HAP-1 (cell line): ENCODE data around the gene STAC.

Experiments used
- DNase-seq, 2 experiments: peaks; one replicate each; pipeline ENCODE4 v3.0.0-alpha.2; 2016 to 2020; ENCODE audit warnings: low spot score in 2 of 2
- H3K27me3 ChIP-seq: fragments of 250-450 bp; sonication (Bioruptor Pico); 2 replicates; pipeline ENCODE4 v1.5.1; 2020; ENCODE audit warnings: low read depth, mild to moderate bottlenecking, moderate library complexity
- H3K36me3 ChIP-seq: fragments of 250-450 bp; sonication (Bioruptor Pico); replicated peaks from 2 replicates; pipeline ENCODE4 v1.5.1; 2020; ENCODE audit warnings: mild to moderate bottlenecking
- H3K4me1 ChIP-seq: fragments of 250-450 bp; sonication (Bioruptor Pico); 2 replicates; pipeline ENCODE4 v1.5.1; 2020; ENCODE audit warnings: mild to moderate bottlenecking
- H3K4me3 ChIP-seq: fragments of 250-450 bp; sonication (Bioruptor Pico); 2 replicates; pipeline ENCODE4 v1.5.1; 2020; ENCODE audit warnings: mild to moderate bottlenecking, moderate library complexity
- H3K9me3 ChIP-seq: fragments of 250-450 bp; sonication (Bioruptor Pico); 2 replicates; pipeline ENCODE4 v1.5.1; 2020; ENCODE audit warnings: mild to moderate bottlenecking, moderate library complexity
- in situ Hi-C: fragments of 300-500 bp; cut with MboI; formaldehyde crosslinking; loops from 3 replicates; pipeline ENCODE4 v1.14.3; 2020; ENCODE audit warnings: low sequenced_read_pairs, inconsistent platforms, mixed read lengths

Gene STAC

GRCh38 chr3:36380221-36381031 lies at the start of gene STAC:
TSS of gene STAC (plus strand) at chr3:36380504. CDS start at chr3:36380644, 140 bp downstream.
- no peaks in the 10 kb centered on the region for H3K9me3 ChIP-seq
- H3K27me3 ChIP-seq, result peaks cover 4% of the 10 kb centered on the region; the same call in 1 of the 2 replicates
- H3K4me1 ChIP-seq, result no peaks in the 10 kb centered on the region
- DNase-seq, result peak; percentile 41 to 74
- in situ Hi-C loops, result no loop called here
- peak within 1 kb of the TSS; percentile 44 for H3K4me3 ChIP-seq
- H3K36me3 ChIP-seq, result no peaks in the 10 kb centered on the region

DNA sequence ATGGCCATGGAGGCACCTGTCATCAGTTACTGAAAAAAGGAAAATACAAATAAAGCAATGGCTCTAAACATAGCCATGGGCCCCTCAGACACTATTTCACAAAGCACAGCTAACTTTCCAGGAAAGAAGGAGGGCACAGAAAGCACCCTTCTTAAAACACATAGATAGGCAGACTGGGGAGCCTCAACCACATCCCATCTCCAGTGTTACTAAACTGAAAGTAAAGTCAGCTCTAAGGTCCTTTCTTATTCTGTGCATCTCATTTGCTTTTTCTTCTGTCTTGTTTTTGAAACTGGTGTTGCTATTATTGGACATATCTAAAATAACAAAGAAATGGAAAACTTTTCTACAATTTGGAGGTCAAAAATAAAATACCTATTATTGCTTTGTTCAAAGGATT lies 48.2 kb upstream of the STAC start:
- in situ Hi-C loops, result no loop called here
- Histone ChIP-seq H3K27me3 (no peaks in the 10 kb centered on the region), H3K36me3 (no peaks in the 10 kb centered on the region), H3K4me1 (no peaks in the 10 kb centered on the region), H3K9me3 (no peaks in the 10 kb centered on the region), H3K4me3 (no peak overlapping the region)
- no peak for DNase-seq

- no peaks in the 10 kb centered on the region for H3K4me1 ChIP-seq
- in situ Hi-C loops, result no loop called here
- H3K36me3 ChIP-seq, result no peaks in the 10 kb centered on the region
- no peak overlapping the region for H3K4me3 ChIP-seq
- no peak for DNase-seq
- no peaks in the 10 kb centered on the region; the same call in 1 of the 2 replicates for H3K9me3 ChIP-seq
- no peaks in the 10 kb centered on the region for H3K27me3 ChIP-seq
Observed at GRCh38 chr3:36362216-36362615, 18.1 kb upstream of the STAC start.

GRCh38 chr3:36362973-36363372 lies 17.3 kb upstream of the STAC start:
- DNase-seq, result peak in 1 of 2 experiments; percentile 6
- H3K4me3 ChIP-seq, result no peak overlapping the region
- H3K27me3 ChIP-seq, result no peaks in the 10 kb centered on the region
- in situ Hi-C loops, result no loop called here
- no peaks in the 10 kb centered on the region for H3K36me3 ChIP-seq
- no peaks in the 10 kb centered on the region; the same call in 1 of the 2 replicates for H3K9me3 ChIP-seq
- no peaks in the 10 kb centered on the region for H3K4me1 ChIP-seq

- Histone ChIP-seq H3K4me3 (no peak overlapping the region), H3K27me3 (no peaks in the 10 kb centered on the region), H3K4me1 (no peaks in the 10 kb centered on the region), H3K36me3 (no peaks in the 10 kb centered on the region), H3K9me3 (no peaks in the 10 kb centered on the region; the same call in 1 of the 2 replicates)
- no peak for DNase-seq
- in situ Hi-C loops, result no loop called here
Observed at GRCh38 chr3:36364260-36364659, 16.0 kb upstream of the STAC start.

DNA sequence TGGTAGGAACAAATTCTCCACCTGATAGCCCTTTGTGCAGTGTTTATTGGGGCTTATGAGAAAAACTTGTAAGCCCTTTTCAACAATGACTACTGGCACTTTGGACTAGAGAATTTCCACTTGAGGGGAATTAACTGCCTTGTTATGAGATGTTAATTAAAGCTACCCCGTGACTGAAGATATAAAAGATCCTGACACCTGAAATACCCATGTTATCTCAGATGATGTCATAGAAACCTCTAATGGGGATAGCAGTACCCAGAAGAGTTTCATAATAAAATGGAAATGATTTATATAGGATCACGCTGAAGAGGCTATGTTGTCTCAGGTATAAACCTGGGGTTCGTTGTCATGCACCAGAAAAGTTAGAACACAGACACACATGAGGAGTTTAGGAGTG lies 14.5 kb upstream of the STAC start:
- DNase-seq, result no peak
- in situ Hi-C loops, result no loop called here
- H3K4me1 ChIP-seq, result no peaks in the 10 kb centered on the region

DNA sequence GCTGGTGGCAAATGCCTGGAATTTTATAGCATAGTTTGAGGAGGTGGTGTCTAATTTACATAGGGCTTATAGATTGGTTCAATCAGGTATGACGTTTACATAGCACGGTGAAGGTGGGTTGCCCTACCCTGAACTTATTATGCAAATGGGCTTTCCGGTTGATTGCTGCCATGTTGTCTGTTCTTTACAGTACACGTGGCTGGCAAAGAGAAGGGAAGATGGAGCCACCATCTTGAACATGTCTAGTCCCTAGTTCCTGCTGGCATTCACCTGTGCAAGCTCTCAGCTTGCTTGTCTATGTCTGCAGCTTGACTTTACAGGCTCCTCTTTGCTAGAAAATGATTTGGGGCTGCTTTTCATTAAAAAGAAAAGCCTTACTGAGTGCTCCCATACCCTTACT lies 14.0 kb upstream of the STAC start:
- DNase-seq, result no peak
- Histone ChIP-seq H3K9me3 (no peaks in the 10 kb centered on the region), H3K27me3 (no peaks in the 10 kb centered on the region), H3K4me3 (no peak overlapping the region), H3K36me3 (no peaks in the 10 kb centered on the region), H3K4me1 (no peaks in the 10 kb centered on the region)
- in situ Hi-C loops, result no loop called here

More for the DNA sequence above, 14.5 kb upstream of the STAC start:
- Histone ChIP-seq H3K9me3 (no peaks in the 10 kb centered on the region), H3K36me3 (no peaks in the 10 kb centered on the region), H3K27me3 (no peaks in the 10 kb centered on the region), H3K4me3 (no peak overlapping the region)

GRCh38 chr3:36367912-36368573 lies 12.3 kb upstream of the STAC start:
- in situ Hi-C loops, result no loop called here
- no peak overlapping the region for H3K4me3 ChIP-seq
- DNase-seq, result no peak
- no peaks in the 10 kb centered on the region for H3K9me3 ChIP-seq
- H3K36me3 ChIP-seq, result no peaks in the 10 kb centered on the region
- no peaks in the 10 kb centered on the region for H3K4me1 ChIP-seq
- H3K27me3 ChIP-seq, result no peaks in the 10 kb centered on the region

- in situ Hi-C loops, result no loop called here
Observed at GRCh38 chr3:36372534-36372935, 7.8 kb upstream of the STAC start.

GRCh38 chr3:36373084-36373483 lies 7.2 kb upstream of the STAC start:
- Histone ChIP-seq H3K9me3 (no peaks in the 10 kb centered on the region), H3K4me1 (no peaks in the 10 kb centered on the region), H3K27me3 (no peaks in the 10 kb centered on the region), H3K36me3 (no peaks in the 10 kb centered on the region), H3K4me3 (no peak overlapping the region)
- in situ Hi-C loops, result no loop called here
- DNase-seq, result no peak

More at GRCh38 chr3:36372534-36372935, 7.8 kb upstream of the STAC start:
- Histone ChIP-seq H3K4me1 (no peaks in the 10 kb centered on the region), H3K4me3 (no peak overlapping the region), H3K9me3 (no peaks in the 10 kb centered on the region), H3K36me3 (no peaks in the 10 kb centered on the region), H3K27me3 (no peaks in the 10 kb centered on the region)
- DNase-seq, result no peak

GRCh38 chr3:36373666-36374065 lies 6.6 kb upstream of the STAC start:
- H3K27me3 ChIP-seq, result no peaks in the 10 kb centered on the region

DNA sequence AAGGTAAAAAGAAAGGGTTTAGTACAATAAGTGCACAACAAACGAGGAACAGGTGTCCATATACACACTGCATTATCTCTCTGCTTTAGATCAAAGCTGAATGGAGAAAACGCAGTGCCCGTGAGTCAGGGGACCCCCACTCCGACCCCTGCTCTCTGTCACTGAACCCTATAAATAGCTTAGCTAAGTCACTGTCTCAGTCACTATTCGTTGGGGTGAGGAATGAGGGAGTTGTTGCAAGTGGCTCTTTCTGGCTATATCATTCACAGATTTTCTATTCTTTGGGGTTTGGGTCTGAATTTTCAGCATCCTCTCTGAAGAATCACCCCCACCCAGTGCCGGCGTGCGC lies 458 bp upstream of the STAC start:
- H3K4me1 ChIP-seq, result no peaks in the 10 kb centered on the region
- peaks cover 4% of the 10 kb centered on the region; the same call in 1 of the 2 replicates for H3K27me3 ChIP-seq
- H3K9me3 ChIP-seq, result no peaks in the 10 kb centered on the region
- H3K4me3 ChIP-seq, result peak overlapping the region; percentile 44
- in situ Hi-C loops, result no loop called here
- H3K36me3 ChIP-seq, result no peaks in the 10 kb centered on the region
- DNase-seq, result no peak

More at GRCh38 chr3:36373666-36374065, 6.6 kb upstream of the STAC start:
- Histone ChIP-seq H3K4me3 (no peak overlapping the region), H3K4me1 (no peaks in the 10 kb centered on the region), H3K9me3 (no peaks in the 10 kb centered on the region), H3K36me3 (no peaks in the 10 kb centered on the region)
- no peak for DNase-seq
- in situ Hi-C loops, result no loop called here

- Histone ChIP-seq H3K27me3 (peaks cover 4% of the 10 kb centered on the region; the same call in 1 of the 2 replicates), H3K9me3 (no peaks in the 10 kb centered on the region)
Observed at GRCh38 chr3:36381311-36381956, 1.1 kb downstream of the STAC start.

DNA sequence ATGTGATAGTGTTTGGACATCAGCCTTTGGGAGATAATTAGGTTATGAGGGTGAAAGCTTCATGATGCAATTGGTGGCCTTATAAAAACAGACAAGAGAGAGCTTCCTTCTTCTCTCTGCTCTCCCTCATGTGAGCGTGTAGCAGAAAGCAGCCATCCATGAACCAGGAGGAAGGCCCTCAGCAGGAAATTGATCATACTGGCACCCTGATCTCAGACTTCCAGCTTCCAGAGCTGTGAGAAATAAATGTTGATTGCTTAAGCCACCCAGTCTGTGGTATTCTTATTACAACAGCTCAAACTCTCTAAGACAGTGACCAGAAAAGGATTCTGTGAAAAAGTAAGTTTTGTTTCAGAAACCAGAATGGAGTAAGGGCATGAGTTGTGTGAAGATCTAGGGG lies 13.3 kb downstream of the STAC start:
- in situ Hi-C loops, result no loop called here
- Histone ChIP-seq H3K36me3 (no peaks in the 10 kb centered on the region), H3K4me3 (no peak overlapping the region), H3K27me3 (no peaks in the 10 kb centered on the region), H3K4me1 (no peaks in the 10 kb centered on the region), H3K9me3 (no peaks in the 10 kb centered on the region)
- no peak for DNase-seq

More at GRCh38 chr3:36381311-36381956, 1.1 kb downstream of the STAC start:
- no peaks in the 10 kb centered on the region for H3K36me3 ChIP-seq
- in situ Hi-C loops, result no loop called here
- no peaks in the 10 kb centered on the region for H3K4me1 ChIP-seq
- DNase-seq, result no peak
- H3K4me3 ChIP-seq, result peak overlapping the region; percentile 44
